GM18498 (cell line): Measurements from ENCODE around the gene SLC43A3.
"Not testable (repeated sequence)": the region's sequence is repeated elsewhere in the genome, so short reads cannot be mapped to it uniquely, and the experiment has no call there.

Source experiments
- ATAC-seq: cut with Tn5 transposase; IDR thresholded peaks from one replicate; pipeline ENCODE4 v1.9.1; 2021; ENCODE audit warnings: mild to moderate bottlenecking, moderate library complexity; ENCODE audit not compliant: unreplicated experiment

SLC43A3 gene

GRCh38 chr11:57460022-57460757 lies 33.3 kb upstream of the SLC43A3 start, which contains the start of gene RTN4RL2:
Gene RTN4RL2, plus strand, starts transcription at chr11:57460528. Its CDS starts 338 bp downstream, at chr11:57460866.
- ATAC-seq = no peak

- no peak for ATAC-seq
These were observed 32.5 kb upstream of the SLC43A3 start for GRCh38 chr11:57459164-57460021.

- ATAC-seq = no peak
These were observed 31.7 kb upstream of the SLC43A3 start for GRCh38 chr11:57458410-57459163.

GRCh38 chr11:57458060-57458409 lies 31.1 kb upstream of the SLC43A3 start:
- no peak for ATAC-seq

GRCh38 chr11:57457643-57458023 lies 30.7 kb upstream of the SLC43A3 start:
- peak; percentile 29 for ATAC-seq

GRCh38 chr11:57456960-57457642 lies 30.2 kb upstream of the SLC43A3 start:
- peak; percentile 72 for ATAC-seq

GRCh38 chr11:57453543-57454177 lies 26.7 kb upstream of the SLC43A3 start:
- no peak for ATAC-seq

GRCh38 chr11:57446055-57446454 lies 19.1 kb upstream of the SLC43A3 start:
- no peak for ATAC-seq

GRCh38 chr11:57445122-57445394 lies 18.1 kb upstream of the SLC43A3 start:
- not testable (repeated sequence) for ATAC-seq

GRCh38 chr11:57444362-57445121 lies 17.6 kb upstream of the SLC43A3 start:
- no peak for ATAC-seq

GRCh38 chr11:57440744-57441414 lies 14.0 kb upstream of the SLC43A3 start:
- ATAC-seq = no peak

GRCh38 chr11:57439786-57440185 lies 12.9 kb upstream of the SLC43A3 start:
- ATAC-seq = no peak

- ATAC-seq = no peak
These were observed 11.7 kb upstream of the SLC43A3 start for GRCh38 chr11:57438345-57439285.

- no peak for ATAC-seq
These were observed 9.1 kb upstream of the SLC43A3 start for GRCh38 chr11:57436031-57436430.

GRCh38 chr11:57434640-57435546 lies 8.0 kb upstream of the SLC43A3 start:
- no peak for ATAC-seq

- ATAC-seq = no peak
These were observed 5.8 kb upstream of the SLC43A3 start for GRCh38 chr11:57432714-57433163.

GRCh38 chr11:57432149-57432561 lies 5.2 kb upstream of the SLC43A3 start:
- no peak for ATAC-seq
